Natural killer cell treated with Interleukin-12 subunit alpha and Interleukin-12 subunit beta and Interleukin-15 and Interleukin-18, amount 100 ng/mL, for 72 hours (primary cell): Measurements from ENCODE around the gene LAPTM4A. TPM values are rescaled to one million over a fixed set of nuclear protein-coding genes. Genes with fewer than 3 reads are reported as not detected.
"Not testable (repeated sequence)": the region's sequence is repeated elsewhere in the genome, so short reads cannot be mapped to it uniquely, and the experiment has no call there.

Experiments used
- ATAC-seq, 2 donors: fragments of 150-1000 bp; cut with Tn5 transposase in 1 of 2; sonication (Bioruptor Pico), chemical (Tn5 transposase) in 1 of 2; 2 replicates each; pipeline ENCODE4 v1.10.0; 2021
- DNase-seq: peaks from one replicate; pipeline ENCODE4 v3.0.0; 2022; ENCODE audit warnings: low spot score
- H3K27ac Mint-ChIP-seq, 2 donors: 1 replicate in 1 of 2; 2 replicates in 1 of 2; pipeline ENCODE4 v1.8.0; 2022; ENCODE audit warnings: mixed read lengths in 2 of 2, mild to moderate bottlenecking in 1 of 2, moderate library complexity in 1 of 2
- H3K27me3 Mint-ChIP-seq, 2 donors: 1 replicate in 1 of 2; 2 replicates in 1 of 2; pipeline ENCODE4 v1.8.0; 2022; ENCODE audit warnings: mixed read lengths in 2 of 2
- H3K36me3 Mint-ChIP-seq: one replicate; pipeline ENCODE4 v1.8.0; 2022; ENCODE audit warnings: mixed read lengths
- H3K4me1 Mint-ChIP-seq, 2 donors: 1 replicate in 1 of 2; 2 replicates in 1 of 2; pipeline ENCODE4 v1.8.0; 2022; ENCODE audit warnings: low read depth in 2 of 2, mixed read lengths in 2 of 2, mild to moderate bottlenecking in 1 of 2
- H3K4me3 Mint-ChIP-seq: one replicate; pipeline ENCODE4 v1.8.0; 2022; ENCODE audit warnings: mixed read lengths
- H3K9me3 Mint-ChIP-seq: 2 replicates; pipeline ENCODE4 v1.8.0; 2022; ENCODE audit warnings: mixed read lengths
- total RNA-seq, 2 donors: library from RNA; stranded (reverse); gene quantifications; one replicate each; pipeline ENCODE4 v1.2.3, GENCODE V29; 2022

The LAPTM4A gene
- total RNA-seq, 2 donors from 2014 or later, result 13.2 to 37.2 TPM

DNA sequence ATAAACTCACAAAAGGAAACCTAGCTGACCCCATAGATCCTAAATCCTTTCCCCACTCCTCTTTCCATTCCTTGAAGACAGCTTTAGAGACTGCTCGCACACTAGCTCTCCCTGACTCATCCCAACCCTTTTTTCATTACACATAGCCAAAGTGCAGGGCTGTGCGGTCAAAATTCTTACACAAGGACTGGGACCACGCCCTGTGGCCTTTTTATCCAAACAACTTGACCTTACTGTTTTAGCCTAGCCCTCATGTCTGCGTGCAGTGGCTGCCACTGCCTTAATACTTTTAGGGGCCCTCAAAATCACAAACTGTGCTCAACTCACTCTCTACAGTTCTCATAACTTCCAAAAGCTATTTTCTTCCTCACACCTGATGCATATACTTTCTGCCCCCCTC is 34.5 kb upstream of the LAPTM4A start:
- not testable (repeated sequence) for H3K36me3 Mint-ChIP-seq, ATAC-seq, H3K4me1 Mint-ChIP-seq, H3K4me3 Mint-ChIP-seq, H3K9me3 Mint-ChIP-seq, DNase-seq, H3K27ac Mint-ChIP-seq
- H3K27me3 Mint-ChIP-seq, result peaks cover 8 to 13% of the 10 kb centered on the region in 2 donors

- not testable (repeated sequence) for H3K36me3 Mint-ChIP-seq, H3K4me3 Mint-ChIP-seq, DNase-seq, ATAC-seq, H3K9me3 Mint-ChIP-seq, H3K27me3 Mint-ChIP-seq, H3K27ac Mint-ChIP-seq, H3K4me1 Mint-ChIP-seq
These were observed 31.4 kb upstream of the LAPTM4A start for GRCh38 chr2:20082812-20083211.

DNA sequence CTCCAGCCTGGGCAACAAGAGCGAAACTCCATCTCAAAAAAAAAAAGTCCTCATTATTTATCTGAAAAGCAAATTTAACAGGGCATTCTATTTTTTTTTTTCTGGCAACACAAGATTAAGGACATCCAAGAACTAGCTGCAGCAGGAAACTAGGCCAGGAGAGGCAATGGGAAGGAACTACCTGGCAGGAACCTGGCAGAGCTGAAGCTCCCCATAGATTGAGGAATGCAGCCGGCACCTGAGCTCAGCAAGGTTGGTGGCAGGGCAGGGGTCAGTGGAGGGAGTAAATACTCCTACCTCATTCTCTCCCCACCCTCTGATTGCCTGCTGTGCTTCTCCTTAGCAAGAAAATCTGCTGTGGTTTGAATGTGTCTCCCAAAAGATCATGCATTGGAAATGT is 30.4 kb upstream of the LAPTM4A start:
- DNase-seq (no peak), ATAC-seq (no peak)
- H3K4me1 Mint-ChIP-seq, result no peaks in the 10 kb centered on the region
- H3K9me3 Mint-ChIP-seq, result no peaks in the 10 kb centered on the region
- peaks cover 3 to 6% of the 10 kb centered on the region in 2 donors for H3K27me3 Mint-ChIP-seq
- H3K27ac Mint-ChIP-seq, result no peak overlapping the region
- H3K4me3 Mint-ChIP-seq, result no peak overlapping the region
- H3K36me3 Mint-ChIP-seq, result no peaks in the 10 kb centered on the region

DNA sequence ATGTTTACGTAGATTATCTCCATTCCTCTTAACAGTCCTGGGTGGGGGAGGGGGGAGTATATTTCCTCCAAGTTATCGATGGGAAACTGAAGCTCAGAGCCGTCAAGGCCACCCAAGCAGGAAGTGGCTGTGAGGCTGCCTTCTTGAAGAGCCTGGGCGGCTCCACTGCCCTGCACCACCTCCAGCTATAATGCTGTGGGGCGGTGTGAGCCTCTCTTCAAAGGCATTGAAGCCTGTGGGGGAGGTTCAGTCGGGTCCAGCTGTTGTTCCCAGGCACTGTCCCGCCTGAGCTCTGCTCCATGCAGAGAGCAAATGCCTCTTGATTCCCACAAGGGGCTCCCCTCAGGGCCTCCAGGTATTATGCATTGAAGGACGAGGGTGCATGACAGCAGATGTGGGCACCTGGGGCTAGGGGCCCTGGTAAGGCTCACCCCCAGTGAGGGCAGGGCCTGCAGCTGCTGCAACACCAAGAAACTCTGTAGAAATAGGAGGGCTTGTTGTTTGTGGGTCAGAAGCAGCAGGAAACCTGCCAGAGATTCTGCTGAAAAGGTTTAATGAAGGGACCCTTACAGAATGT is 29.5 kb upstream of the LAPTM4A start:
- Mint-ChIP-seq H3K27me3 (peaks cover 5 to 6% of the 10 kb centered on the region in 2 donors), H3K36me3 (no peaks in the 10 kb centered on the region), H3K9me3 (no peaks in the 10 kb centered on the region), H3K4me1 (no peaks in the 10 kb centered on the region), H3K27ac (no peak overlapping the region), H3K4me3 (no peak overlapping the region)
- DNase-seq, result no peak
- no peak for ATAC-seq

DNA sequence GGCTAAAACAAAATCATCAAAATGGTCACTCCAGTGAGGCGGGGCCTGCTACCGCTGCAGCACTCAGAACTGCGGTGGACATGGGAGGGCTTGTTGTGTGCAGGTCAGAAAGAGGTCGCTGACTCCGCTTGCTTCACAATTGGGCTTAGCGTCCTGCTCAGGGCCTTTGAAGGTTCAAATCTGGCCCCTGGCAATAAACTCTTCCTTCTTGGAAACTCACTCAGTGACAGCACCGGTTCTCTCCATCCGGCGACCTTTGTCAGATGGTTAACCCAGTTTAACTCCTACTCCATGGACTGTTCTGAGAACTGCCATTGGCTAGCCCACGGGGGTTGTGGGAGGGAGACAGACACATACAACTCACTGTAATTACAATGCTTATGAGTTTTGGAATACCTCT is 29.0 kb upstream of the LAPTM4A start:
- no peaks in the 10 kb centered on the region for H3K36me3 Mint-ChIP-seq
- no peak overlapping the region for H3K27ac Mint-ChIP-seq

DNA sequence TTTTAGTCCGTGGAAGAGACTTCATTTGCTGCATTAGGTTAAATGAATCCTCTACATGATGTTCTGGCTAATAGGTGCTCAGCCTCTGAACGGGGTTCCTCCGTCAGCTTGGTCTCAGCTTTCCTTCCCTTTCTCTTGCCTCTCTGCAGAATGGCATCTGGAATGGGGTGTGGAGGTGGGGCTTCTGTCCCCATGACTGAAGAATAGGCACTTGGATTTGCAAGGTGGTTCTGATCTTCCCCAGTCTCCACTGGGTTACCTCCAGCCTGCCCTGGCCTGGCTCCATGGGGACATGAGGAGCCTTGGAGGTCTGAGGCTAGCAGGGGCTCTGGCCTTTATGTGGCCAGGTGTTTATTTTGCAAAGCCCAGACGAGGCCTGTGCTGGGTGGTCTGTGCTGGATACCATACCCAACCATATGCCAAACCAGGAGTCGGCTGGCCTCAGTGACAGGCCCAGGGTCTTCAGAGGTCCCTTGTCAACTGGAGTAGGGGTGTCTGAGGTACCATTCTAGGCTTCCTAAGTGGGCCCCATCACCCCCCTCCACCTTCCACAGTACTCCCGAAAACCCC is 28.2 kb upstream of the LAPTM4A start:
- no peaks in the 10 kb centered on the region for H3K9me3 Mint-ChIP-seq
- H3K4me1 Mint-ChIP-seq, result no peaks in the 10 kb centered on the region

More for the DNA sequence above, 29.0 kb upstream of the LAPTM4A start:
- DNase-seq (no peak), ATAC-seq (no peak)
- Mint-ChIP-seq H3K4me3 (no peak overlapping the region), H3K4me1 (no peaks in the 10 kb centered on the region), H3K9me3 (no peaks in the 10 kb centered on the region), H3K27me3 (peaks cover 5 to 6% of the 10 kb centered on the region in 2 donors)

DNA sequence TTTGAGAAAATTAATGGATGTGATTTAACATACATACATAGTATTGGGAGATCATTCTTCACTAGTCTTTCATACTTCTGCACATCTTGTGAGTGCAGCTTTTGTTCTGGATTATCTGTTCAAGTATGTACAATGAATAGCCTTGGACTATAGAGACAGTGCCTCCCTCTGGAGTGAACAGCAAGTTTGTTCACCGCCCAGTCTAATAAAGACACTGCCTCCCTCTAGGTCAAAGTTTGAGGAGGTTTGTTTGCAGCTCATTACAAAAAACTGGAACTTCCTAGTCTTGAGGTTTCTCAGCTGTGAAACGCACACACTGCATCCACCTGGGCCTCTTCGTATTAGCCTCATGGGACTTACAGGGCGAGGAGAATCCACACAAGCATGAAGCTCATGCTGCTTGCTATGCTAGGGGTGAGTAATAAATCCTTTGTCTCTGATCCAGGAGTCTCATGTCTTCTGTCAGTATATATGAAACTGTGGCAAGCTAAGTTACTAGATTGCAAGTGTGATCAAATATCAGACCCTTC is 26.0 kb upstream of the LAPTM4A start:
- Mint-ChIP-seq H3K9me3 (no peaks in the 10 kb centered on the region), H3K4me1 (no peaks in the 10 kb centered on the region), H3K4me3 (no peak overlapping the region), H3K27ac (no peak overlapping the region), H3K36me3 (no peaks in the 10 kb centered on the region), H3K27me3 (peaks cover 10 to 24% of the 10 kb centered on the region in 2 donors)
- ATAC-seq (no peak), DNase-seq (no peak)

More for the DNA sequence above, 28.2 kb upstream of the LAPTM4A start:
- ATAC-seq (peak in 1 of 2 donors; percentile 40), DNase-seq (no peak)
- no peak overlapping the region for H3K27ac Mint-ChIP-seq
- H3K4me3 Mint-ChIP-seq, result no peak overlapping the region
- no peaks in the 10 kb centered on the region for H3K36me3 Mint-ChIP-seq
- peaks cover 5 to 14% of the 10 kb centered on the region in 2 donors for H3K27me3 Mint-ChIP-seq

DNA sequence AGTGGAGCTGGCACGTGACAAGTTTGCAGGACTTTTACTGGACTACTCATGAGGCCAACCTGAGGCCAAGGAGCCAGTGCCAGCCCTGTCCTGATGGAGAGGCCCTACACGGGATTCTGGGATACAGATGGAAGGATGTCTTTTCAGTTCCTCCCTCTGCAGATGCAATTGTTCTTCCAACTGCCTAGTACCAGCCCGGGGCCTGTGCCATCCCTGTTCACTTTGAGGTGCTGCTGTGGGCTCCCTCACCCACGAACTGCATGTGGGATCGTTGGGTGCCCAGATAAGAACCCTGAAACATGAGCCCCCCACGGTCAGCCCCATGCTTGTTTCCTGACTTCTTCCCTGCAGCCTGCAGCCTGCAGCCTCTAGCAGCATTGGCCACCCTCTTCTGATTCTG is 25.3 kb upstream of the LAPTM4A start:
- H3K27me3 Mint-ChIP-seq, result peaks cover 10 to 24% of the 10 kb centered on the region in 2 donors
- H3K9me3 Mint-ChIP-seq, result no peaks in the 10 kb centered on the region
- ATAC-seq (no peak), DNase-seq (no peak)
- H3K27ac Mint-ChIP-seq, result no peak overlapping the region
- no peaks in the 10 kb centered on the region for H3K4me1 Mint-ChIP-seq
- no peaks in the 10 kb centered on the region for H3K36me3 Mint-ChIP-seq
- H3K4me3 Mint-ChIP-seq, result no peak overlapping the region

DNA sequence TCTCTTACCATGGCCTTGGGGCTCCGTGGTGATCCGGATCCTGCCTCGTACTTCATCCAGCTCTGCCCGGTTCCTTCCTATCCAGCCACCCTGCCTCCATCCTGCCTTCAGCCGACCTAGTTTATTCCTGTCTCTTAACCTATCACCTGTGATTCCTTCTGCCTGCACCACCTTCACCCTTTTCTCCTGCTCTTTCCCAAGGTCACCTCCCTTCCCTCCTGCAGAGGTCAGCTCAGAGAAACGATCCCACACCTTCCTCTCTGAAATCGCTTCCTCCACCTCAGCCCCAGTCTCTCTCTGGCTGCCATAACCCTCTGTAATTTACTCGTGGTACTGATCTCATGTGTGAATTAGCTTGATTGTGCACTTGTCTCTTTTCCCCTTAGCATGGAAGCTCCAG is 23.5 kb upstream of the LAPTM4A start:
- DNase-seq (no peak), ATAC-seq (no peak)
- no peak overlapping the region for H3K4me3 Mint-ChIP-seq
- H3K36me3 Mint-ChIP-seq, result no peaks in the 10 kb centered on the region
- peaks cover 10 to 24% of the 10 kb centered on the region in 2 donors for H3K27me3 Mint-ChIP-seq
- no peak overlapping the region for H3K27ac Mint-ChIP-seq
- H3K4me1 Mint-ChIP-seq, result no peaks in the 10 kb centered on the region
- H3K9me3 Mint-ChIP-seq, result no peaks in the 10 kb centered on the region

DNA sequence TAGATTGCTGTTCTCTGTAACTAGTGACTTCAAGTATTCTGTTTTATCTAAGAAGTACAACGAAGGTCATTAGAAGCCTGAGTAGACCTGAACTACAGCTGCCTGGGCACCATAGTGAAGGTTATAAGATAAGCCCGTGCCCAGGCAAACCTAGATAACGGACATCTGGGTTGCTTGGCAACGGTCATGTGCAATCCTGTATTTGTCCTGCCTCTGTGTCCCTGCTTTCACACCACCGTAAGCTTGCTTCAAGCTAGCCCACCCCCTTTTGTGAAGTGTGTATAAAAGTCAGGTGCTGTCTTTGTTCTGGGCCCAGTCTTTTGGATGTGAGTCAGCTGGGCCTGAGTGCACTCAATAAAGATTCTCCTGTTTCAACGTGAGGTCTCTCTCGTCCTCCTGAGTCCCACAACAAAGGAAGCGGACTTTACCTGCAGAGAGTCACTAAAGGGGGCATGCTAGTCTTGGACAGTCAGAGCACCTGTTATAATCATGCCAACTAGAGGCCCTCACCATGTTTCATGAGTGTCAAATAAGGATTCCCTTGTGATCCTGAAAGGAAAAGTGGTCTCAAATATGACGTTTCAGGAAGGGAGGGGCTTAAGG is 22.7 kb upstream of the LAPTM4A start:
- ATAC-seq, H3K36me3 Mint-ChIP-seq, H3K27ac Mint-ChIP-seq, DNase-seq, H3K4me3 Mint-ChIP-seq, H3K4me1 Mint-ChIP-seq, H3K9me3 Mint-ChIP-seq: not testable (repeated sequence)
- peaks cover 10 to 24% of the 10 kb centered on the region in 2 donors for H3K27me3 Mint-ChIP-seq

- H3K36me3 Mint-ChIP-seq, result no peaks in the 10 kb centered on the region
- H3K4me1 Mint-ChIP-seq, result no peaks in the 10 kb centered on the region
- H3K27ac Mint-ChIP-seq, result no peak overlapping the region
- H3K27me3 Mint-ChIP-seq, result peaks cover 10 to 24% of the 10 kb centered on the region in 2 donors
- ATAC-seq (no peak), DNase-seq (no peak)
- H3K9me3 Mint-ChIP-seq, result no peaks in the 10 kb centered on the region
- no peak overlapping the region for H3K4me3 Mint-ChIP-seq
These were observed 22.0 kb upstream of the LAPTM4A start for GRCh38 chr2:20073460-20073859.

GRCh38 chr2:20072436-20073158 is 21.2 kb upstream of the LAPTM4A start:
- Mint-ChIP-seq H3K36me3 (no peaks in the 10 kb centered on the region), H3K4me3 (no peak overlapping the region), H3K4me1 (no peaks in the 10 kb centered on the region), H3K27ac (no peak overlapping the region), H3K9me3 (no peaks in the 10 kb centered on the region), H3K27me3 (peaks cover 10 to 24% of the 10 kb centered on the region in 2 donors)
- DNase-seq, result no peak
- no peak for ATAC-seq

DNA sequence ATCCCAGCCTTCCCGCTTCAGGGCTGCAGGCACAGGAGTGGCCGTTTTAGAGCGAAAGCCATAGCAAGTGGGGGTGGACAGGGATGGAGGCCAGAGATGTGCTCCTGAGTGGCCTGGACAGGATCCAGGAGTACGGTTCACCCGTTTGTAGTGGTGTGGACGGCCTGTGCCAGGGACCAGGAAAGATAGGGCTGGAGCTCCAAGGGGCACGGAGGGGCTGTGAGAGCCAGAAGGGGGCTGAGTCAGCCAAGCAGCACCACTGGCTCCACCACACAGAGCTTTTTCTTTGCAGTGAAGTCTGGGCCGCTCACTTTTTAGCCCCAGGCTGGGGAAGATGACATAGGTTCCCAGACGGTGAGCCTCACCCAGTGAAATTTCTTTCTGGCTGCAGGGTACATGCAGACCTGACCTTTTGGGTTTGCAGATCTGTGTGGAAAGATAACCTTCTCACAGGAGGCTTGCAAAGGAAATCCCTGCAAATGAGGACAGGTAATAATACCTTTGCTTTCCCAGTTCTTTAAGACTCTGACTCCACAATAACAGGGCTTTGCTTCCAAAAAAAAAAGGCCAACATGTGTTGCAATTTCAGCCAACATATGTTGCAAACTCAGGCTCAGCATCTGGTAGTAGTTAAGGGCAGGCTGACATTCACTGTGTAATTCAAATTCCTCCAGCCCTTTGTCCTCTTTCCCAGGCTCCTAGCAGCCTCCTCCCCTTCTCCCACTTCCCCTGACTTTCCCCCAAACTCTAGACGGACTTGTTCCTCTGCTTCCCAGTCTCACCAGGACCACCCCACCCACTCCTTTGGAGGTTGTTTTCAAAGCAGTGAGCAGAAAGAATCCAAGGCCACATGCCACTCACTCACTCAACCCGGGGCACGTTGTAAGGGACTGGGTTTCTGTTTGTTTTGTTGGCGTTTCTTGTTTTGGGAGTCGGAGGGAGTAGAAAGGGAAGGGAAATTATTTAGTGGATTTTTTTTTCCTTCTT is 20.3 kb upstream of the LAPTM4A start:
- Mint-ChIP-seq H3K36me3 (no peaks in the 10 kb centered on the region), H3K9me3 (no peaks in the 10 kb centered on the region), H3K27ac (no peak overlapping the region), H3K4me1 (no peaks in the 10 kb centered on the region), H3K4me3 (no peak overlapping the region), H3K27me3 (peaks cover 8 to 18% of the 10 kb centered on the region in 2 donors)
- ATAC-seq (peak in 1 of 2 donors; percentile 24), DNase-seq (no peak)
